ENCODE data around the gene SRP9.

DNA sequence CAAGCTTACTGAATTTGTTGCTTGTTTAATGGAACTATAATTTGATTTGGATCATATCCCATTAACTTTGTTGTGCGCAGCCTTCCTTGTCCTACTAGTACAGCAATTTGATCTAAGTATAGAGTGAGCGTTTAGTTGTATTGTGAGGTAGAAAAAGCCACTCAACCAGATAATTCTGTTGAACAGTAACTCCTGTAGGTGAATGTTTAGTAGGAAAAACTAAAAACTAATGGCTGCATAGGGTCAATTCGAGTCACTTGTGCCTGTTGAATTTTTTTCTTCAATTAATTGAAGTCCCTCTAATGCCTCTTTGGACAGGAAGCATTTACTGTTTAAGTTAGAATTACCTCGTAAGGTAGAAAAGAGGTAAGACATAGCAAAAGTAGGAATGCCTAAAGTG is 17.3 kb downstream of the SRP9 start:
- TF ChIP-seq EP300 (IDR thresholded peaks at IDR 0.05) (no peak), POLR2A (IDR thresholded peaks at IDR 0.05) (no peak)
- TF ChIP-seq, protein P1, sequence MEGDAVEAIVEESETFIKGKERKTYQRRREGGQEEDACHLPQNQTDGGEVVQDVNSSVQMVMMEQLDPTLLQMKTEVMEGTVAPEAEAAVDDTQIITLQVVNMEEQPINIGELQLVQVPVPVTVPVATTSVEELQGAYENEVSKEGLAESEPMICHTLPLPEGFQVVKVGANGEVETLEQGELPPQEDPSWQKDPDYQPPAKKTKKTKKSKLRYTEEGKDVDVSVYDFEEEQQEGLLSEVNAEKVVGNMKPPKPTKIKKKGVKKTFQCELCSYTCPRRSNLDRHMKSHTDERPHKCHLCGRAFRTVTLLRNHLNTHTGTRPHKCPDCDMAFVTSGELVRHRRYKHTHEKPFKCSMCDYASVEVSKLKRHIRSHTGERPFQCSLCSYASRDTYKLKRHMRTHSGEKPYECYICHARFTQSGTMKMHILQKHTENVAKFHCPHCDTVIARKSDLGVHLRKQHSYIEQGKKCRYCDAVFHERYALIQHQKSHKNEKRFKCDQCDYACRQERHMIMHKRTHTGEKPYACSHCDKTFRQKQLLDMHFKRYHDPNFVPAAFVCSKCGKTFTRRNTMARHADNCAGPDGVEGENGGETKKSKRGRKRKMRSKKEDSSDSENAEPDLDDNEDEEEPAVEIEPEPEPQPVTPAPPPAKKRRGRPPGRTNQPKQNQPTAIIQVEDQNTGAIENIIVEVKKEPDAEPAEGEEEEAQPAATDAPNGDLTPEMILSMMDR (IDR thresholded peaks at IDR 0.05), result no peak

Measured in upper lobe of left lung (tissue), 4 donors.